ENCODE data around the gene BMP6.
A peak's percentile ranks its signal among the peaks of the same experiment; 100 is the strongest.

BMP6 gene

GRCh38 chr6:7725849-7726415, at the start of gene BMP6:
BMP6 (plus strand) TSS chr6:7726099; CDS start chr6:7726956, 857 bp downstream.
- peak in 2 of 4 experiments; percentile 8 to 9 for DNase-seq

GRCh38 chr6:7677229-7677628, 48.7 kb upstream of the BMP6 start:
- DNase-seq = no peak

- DNase-seq = no peak
Measured at GRCh38 chr6:7680393-7681075, 45.4 kb upstream of the BMP6 start.

GRCh38 chr6:7681449-7681848, 44.5 kb upstream of the BMP6 start:
- DNase-seq = no peak

GRCh38 chr6:7684076-7684475, 41.8 kb upstream of the BMP6 start:
- no peak for DNase-seq

DNA sequence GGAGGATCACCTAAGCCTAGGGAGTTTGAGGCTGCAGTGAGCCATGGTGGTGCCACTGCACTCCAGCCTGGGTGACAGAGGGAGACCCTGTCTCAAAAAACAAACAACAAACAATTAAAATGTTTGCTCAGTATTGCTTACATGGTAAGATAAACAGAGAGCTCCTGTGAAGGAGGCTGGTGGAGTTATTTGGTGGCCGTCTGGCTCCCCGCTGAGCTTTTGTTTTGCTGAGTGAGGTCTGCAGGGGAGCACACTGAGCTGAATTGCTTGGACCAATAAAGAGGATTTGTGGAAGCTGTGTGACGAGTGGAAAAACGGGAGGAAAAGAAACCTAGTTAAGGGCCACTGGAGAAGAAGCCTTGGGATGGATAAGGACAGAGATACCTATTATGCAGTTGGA, 41.1 kb upstream of the BMP6 start:
- DNase-seq = no peak

DNA sequence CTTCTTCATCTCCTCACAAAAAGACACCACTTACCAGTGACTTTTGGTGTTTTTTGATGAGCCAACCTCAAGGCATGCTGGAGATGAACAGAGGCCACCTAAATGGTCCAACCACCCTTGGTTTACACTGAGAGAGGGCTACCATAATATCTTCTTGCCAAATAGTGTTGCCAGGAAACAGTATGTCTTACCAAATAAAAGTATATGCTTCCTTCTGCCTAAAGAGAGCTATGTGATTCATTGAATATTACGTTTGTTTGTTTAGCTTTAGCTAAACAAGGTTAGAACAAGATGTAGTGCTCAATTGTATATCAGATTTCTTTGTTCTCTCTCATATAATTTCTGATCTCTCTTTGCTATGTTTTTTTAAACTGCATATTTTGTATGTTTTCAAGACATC, 40.6 kb upstream of the BMP6 start:
- no peak for DNase-seq

DNA sequence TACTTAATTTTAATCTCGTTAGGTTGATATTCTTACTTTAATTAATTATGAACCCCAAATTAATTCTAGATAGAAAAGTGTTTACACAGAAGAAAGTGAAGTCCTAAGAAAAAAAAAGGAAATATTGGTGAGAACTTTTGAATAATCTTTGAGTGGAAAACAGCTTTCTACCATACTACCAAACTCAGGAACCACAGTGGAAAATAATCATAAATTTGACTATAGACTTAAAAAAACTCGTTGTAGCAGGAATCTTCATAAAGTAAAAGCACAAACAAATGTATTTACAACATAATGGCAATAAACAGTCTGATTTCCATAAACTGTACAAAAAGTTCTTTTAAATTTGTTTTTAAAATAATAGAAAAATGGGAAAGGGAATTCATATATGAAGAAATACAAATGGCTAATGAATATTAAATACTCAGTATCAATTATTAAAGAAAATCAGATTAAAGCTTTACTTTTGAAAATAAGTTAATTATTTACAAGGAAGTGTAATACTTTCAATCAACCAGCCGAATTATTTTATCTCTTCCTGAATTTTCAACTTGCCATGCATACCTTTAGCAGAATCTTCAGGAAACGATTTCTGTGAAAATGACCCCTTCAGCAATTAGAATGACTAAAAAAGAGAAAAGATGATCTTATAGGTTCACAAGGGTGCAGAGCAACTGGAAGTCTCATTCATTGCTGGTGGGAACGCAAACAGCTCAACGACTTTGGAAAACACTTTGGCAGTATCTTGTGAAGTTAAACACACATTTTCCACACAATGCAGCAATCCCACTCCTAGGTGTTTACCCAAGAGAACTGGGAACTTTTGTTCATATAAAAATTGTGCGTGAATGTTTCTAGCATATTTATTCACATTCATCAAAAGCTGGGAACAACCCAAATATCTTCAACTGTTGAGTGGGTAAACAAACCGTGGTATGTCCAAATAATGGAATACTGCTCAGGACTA, 38.5 kb upstream of the BMP6 start:
- DNase-seq = no peak

GRCh38 chr6:7691021-7691420, 34.9 kb upstream of the BMP6 start:
- no peak for DNase-seq

GRCh38 chr6:7691675-7692452, 34.0 kb upstream of the BMP6 start:
- DNase-seq = no peak

GRCh38 chr6:7692453-7692784, 33.5 kb upstream of the BMP6 start:
- no peak for DNase-seq

DNA sequence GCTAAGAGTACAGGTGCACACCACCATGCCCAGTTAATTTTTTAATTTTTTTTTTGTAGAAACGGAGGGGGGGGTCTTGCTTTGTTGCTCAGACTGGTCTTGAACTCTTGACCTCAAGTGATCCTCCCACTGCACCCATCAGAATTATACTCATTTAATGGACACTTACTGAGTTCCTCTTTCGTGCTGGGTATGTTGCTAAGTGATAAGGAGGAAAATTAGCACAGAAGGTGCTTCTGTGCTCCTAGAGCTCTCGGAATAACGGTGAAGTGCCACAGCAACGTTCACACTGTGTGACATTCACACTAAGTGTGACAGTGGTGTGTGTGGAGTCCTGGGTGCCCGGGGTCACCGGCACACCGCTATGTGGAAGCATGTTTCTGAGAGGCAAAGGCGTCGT, 32.1 kb upstream of the BMP6 start:
- DNase-seq = no peak

- DNase-seq = no peak
Measured at GRCh38 chr6:7696061-7696460, 29.8 kb upstream of the BMP6 start.

DNA sequence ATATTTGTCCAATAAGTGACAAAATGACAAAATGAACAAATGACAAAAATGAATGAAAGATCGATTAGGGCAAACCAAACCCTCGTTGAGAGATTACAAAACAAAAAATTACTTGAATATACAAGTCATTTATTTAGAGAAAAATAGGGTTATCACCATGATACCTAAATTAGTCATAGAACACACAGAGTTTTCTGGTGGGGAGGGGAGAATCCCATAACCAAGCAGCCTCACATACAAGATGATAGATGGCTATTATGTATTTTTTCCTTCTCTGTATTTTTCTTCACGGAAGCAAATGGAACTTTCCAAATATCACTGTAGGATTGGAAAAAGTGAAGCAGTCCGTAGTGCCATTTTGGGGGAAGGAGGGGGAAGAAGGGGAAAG, 28.5 kb upstream of the BMP6 start:
- DNase-seq = no peak

DNA sequence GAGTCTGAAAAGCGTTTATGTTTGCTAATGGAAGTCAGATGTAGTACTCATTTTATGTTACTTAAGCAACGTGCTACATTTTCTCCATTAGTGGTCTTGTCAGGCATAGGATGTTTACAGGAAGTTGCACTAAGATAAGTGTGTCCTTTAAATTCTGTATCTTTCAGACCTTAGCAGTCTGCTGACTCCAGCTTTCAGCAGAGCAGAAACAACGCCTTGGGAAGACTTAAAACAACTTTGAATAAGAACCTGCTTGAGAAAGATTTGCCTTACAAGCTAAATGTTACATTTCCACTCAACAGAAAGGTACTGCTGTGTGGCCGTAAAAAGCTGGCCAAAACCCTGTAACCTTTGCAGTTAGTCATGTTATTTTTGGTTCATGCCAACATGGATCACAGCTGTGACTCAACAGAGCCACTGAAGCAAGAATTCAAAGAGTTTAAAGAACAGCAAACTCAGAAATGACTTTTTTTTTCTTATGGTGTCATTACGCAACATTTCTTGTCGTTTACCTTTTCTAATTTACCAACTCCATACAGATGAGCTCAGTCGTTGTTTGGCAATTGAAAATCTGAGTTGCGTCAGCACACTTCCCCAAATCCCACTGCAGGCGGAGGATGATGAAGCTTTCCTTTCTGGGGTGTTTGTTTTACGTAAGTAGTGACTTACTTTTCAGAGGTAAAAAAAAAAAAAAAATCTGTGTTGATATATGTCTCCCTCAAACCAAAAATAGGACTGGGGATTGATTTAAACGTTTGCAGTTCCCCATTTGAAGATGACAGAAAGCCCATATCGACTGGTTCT, 27.9 kb upstream of the BMP6 start:
- DNase-seq = no peak

DNA sequence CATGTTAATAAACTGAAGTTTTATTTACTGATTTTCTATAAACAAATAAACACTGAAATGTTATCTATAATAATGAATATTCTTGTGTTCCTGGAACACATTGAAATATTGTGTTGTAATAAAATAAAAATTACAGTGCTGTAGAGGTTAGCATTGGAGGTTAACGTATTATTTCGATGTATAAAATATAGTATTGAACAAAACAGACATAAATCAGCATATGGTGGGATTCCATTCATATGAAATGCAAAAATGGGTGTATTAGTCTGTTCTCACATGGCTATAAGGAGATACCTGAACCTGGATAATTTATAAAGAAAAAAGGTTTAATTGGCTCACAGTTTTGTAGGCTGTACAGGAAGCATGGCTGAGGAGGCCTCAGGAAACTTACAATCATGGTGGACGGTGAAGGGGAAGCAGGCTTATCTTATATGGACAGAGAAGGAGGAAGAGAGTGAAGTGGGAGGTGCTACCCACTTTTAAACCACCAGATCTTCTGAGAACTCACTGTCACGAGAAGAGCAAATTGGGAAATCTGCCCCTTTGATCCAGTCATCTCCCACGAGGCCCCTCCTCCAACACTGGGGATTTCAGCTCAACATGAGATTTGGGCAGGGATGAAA, 24.6 kb upstream of the BMP6 start:
- DNase-seq = no peak

DNA sequence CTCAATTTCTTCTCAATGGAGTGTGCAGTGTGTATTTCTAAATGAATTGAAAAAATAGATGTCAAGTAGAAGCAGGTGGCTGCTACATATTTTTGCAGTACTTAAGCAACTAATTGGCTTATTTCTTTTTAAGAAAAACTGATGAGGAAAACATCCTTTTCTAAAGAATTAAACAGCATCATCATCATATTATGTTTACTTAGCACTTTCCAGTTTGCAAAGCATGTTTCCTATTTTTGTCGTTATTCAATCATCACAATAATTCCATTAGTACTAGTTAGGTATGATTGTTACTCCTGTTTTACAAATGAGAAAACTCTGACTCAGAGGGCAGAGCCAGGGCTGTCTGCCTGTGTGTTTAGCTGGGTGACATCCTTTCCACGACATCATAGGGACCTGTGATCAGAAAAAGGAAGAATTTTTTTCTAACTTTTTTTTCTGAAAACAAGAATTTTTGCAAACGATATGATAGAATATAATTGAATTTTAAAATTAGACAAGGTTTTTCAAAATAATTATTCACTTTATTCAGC, 22.7 kb upstream of the BMP6 start:
- DNase-seq = no peak

DNA sequence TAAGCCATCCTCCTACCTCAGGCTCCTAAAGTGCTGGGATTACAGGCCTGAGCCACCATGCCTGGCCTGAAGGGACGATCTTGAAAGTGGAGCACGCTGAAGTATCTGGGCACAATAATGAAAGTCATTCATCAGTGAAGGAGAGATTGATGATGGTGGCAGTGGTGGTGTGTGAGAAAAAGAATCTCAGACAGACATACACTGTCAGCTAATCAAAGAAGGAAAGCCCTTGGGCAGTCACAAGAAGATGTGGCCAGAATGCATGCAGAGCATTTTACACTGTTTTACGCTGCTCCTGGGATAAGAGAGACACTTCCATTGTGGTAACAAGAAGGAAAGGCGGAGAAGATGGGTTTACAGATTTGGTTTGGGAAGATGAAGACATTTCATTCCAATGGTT, 20.4 kb upstream of the BMP6 start:
- DNase-seq = no peak

DNA sequence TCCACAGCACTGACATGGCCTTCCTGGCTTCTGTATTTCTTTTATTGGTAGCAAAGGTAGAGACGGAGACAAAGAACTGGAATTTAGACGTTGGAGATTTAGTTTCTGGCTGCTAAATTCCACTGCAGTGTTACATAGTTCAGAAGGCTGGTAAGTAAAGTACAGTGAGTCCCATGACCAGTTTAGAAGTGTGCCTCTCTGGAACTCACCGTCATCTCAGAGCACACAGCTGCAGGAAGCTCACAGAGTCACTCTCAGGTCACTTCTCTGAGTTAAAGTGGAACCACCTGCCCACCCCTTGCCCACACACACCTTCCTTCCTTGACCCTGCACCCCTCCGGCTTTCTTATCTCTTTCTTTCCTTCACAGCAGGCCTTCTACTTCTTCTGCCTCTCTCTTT, 19.6 kb upstream of the BMP6 start:
- no peak for DNase-seq

DNA sequence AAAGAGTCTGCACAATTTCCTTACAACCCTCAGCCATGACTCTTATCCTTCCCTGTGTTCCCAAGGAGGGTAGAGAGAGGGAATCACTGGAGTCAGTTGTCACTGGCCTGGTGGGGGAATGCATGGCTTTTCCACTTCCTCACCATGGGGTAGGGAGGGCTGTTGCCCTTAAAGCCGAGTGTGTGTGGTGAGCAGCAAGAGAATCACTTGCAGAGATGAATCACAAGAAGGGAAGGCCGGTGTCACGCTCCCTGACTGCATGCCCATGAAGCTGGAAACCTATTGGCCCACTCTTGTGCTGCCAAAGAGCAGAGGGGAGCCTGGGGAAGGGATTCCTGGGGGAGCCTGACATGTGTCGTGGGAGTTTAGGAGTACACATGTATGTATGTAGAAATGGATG, 18.1 kb upstream of the BMP6 start:
- DNase-seq = no peak

GRCh38 chr6:7719364-7719850, 6.5 kb upstream of the BMP6 start:
- no peak for DNase-seq
